Adrenal gland (tissue), 5 donors: ENCODE data around the gene ENKUR.

Experiments used
- POLR2A ChIP-seq, 2 donors: fragments of 450-650 bp; IDR thresholded peaks; one replicate each; pipeline ENCODE4 v1.6.1; 2017; ENCODE audit warnings: antibody characterized with exemption in 2 of 2, mild to moderate bottlenecking in 2 of 2, moderate library complexity in 1 of 2
- TF ChIP-seq, protein P1 (sequence below), 6 experiments: fragments of 450-650 bp in 4 of 6; fragments of 200-600 bp in 2 of 6; sonication (generic) in 1 of 6; IDR thresholded peaks; 1 replicate in 5 of 6; 2 replicates in 1 of 6; pipeline versions ENCODE4 v1.5.1 to v1.8.0; 2016 to 2021; ENCODE audit warnings: antibody characterized with exemption in 6 of 6, mild to moderate bottlenecking in 2 of 6, moderate library complexity in 1 of 6
- donor health status: DM: no; HTN: no; CAD: no.

DNA sequence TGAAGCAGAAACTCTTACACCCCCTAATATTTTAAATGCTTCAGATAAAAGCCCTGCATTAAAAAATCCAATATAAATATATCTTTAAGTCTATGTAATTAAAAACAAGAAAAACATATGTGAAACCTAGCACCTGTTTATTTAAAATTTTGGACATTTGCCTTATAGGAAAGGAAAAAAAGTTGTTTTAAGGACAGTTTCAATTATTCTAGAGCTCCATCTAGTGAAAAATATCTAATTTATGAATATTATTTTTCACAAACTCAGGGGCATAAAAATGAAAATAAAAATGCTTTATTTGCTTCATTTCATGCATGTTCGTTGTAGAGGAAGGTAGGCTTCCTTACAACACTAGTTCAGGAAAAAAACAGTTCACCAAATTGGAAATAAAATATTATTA is 26.1 kb downstream of the ENKUR start:
- TF ChIP-seq POLR2A (IDR thresholded peaks at IDR 0.05), result no peak
- TF ChIP-seq, protein P1, sequence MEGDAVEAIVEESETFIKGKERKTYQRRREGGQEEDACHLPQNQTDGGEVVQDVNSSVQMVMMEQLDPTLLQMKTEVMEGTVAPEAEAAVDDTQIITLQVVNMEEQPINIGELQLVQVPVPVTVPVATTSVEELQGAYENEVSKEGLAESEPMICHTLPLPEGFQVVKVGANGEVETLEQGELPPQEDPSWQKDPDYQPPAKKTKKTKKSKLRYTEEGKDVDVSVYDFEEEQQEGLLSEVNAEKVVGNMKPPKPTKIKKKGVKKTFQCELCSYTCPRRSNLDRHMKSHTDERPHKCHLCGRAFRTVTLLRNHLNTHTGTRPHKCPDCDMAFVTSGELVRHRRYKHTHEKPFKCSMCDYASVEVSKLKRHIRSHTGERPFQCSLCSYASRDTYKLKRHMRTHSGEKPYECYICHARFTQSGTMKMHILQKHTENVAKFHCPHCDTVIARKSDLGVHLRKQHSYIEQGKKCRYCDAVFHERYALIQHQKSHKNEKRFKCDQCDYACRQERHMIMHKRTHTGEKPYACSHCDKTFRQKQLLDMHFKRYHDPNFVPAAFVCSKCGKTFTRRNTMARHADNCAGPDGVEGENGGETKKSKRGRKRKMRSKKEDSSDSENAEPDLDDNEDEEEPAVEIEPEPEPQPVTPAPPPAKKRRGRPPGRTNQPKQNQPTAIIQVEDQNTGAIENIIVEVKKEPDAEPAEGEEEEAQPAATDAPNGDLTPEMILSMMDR (IDR thresholded peaks at IDR 0.05), result peak in 5 of 6 experiments; percentile 17 to 53 (median 47)
